ENCODE data around the gene TRAPPC12. TPM values are rescaled to one million over a fixed set of nuclear protein-coding genes. Genes with fewer than 3 reads are reported as not detected.

Gene TRAPPC12
- total RNA-seq, 1 experiment from 2014 or later: 85.0 TPM

GRCh38 chr2:3435445-3435844, 56.0 kb downstream of the TRAPPC12 start:
- no peaks in the 10 kb centered on the region for H3K4me1 ChIP-seq
- no peak for TF ChIP-seq CTCF (IDR thresholded peaks at IDR 0.05; ENCODE audit: insufficient read depth in 1 of 2, low read depth in 1 of 2, low read length in 1 of 2, severe bottlenecking in 1 of 2, unreplicated experiment in 1 of 2)
- Mint-ChIP-seq H3K36me3 (ENCODE audit: insufficient read depth, unreplicated experiment) (peaks cover 27% of the 10 kb centered on the region), H3K27ac (ENCODE audit: unreplicated experiment) (no peak overlapping the region), H3K9me3 (ENCODE audit: unreplicated experiment) (no peaks in the 10 kb centered on the region), H3K4me3 (ENCODE audit: unreplicated experiment) (no peak overlapping the region), H3K4me1 (ENCODE audit: low read depth, unreplicated experiment) (no peaks in the 10 kb centered on the region), H3K27me3 (ENCODE audit: insufficient read depth, unreplicated experiment) (no peaks in the 10 kb centered on the region)
- intact Hi-C loops (cut with micrococcal nuclease; ENCODE audit: unreplicated experiment): no loop called here
- ChIA-PET POLR2A (no interaction called here), CTCF (no interaction called here)
- H3K36me3 ChIP-seq (ENCODE audit: control insufficient read depth, insufficient read depth, low read length): peaks cover 2% of the 10 kb centered on the region; the same call in 1 of the 2 replicates
- no peak for DNase-seq
- H3K4me3 ChIP-seq (ENCODE audit: low read depth, low read length): no peak overlapping the region
- BruUV-seq (replicated peaks): no TSS peak
- no peaks in the 10 kb centered on the region for H3K9me3 ChIP-seq
- H3K27me3 ChIP-seq (replicated peaks; ENCODE audit: control insufficient read depth, insufficient read depth, low read length): no peaks in the 10 kb centered on the region

GRCh38 chr2:3440477-3440876, 61.0 kb downstream of the TRAPPC12 start:
- no peaks in the 10 kb centered on the region for H3K4me1 Mint-ChIP-seq (ENCODE audit: low read depth, unreplicated experiment)
- H3K36me3 Mint-ChIP-seq (ENCODE audit: insufficient read depth, unreplicated experiment): peaks cover 26% of the 10 kb centered on the region
- H3K9me3 Mint-ChIP-seq (ENCODE audit: unreplicated experiment): no peaks in the 10 kb centered on the region
- no peak overlapping the region for H3K4me3 Mint-ChIP-seq (ENCODE audit: unreplicated experiment)
- Histone ChIP-seq H3K4me1 (no peaks in the 10 kb centered on the region), H3K9me3 (no peaks in the 10 kb centered on the region), H3K27me3 (replicated peaks; ENCODE audit: control insufficient read depth, insufficient read depth, low read length) (no peaks in the 10 kb centered on the region), H3K4me3 (ENCODE audit: low read depth, low read length) (no peak overlapping the region), H3K36me3 (ENCODE audit: control insufficient read depth, insufficient read depth, low read length) (no peaks in the 10 kb centered on the region; the same call in 1 of the 2 replicates)
- no peaks in the 10 kb centered on the region for H3K27me3 Mint-ChIP-seq (ENCODE audit: insufficient read depth, unreplicated experiment)
- intact Hi-C loops (cut with micrococcal nuclease; ENCODE audit: unreplicated experiment): no loop called here
- no peak overlapping the region for H3K27ac Mint-ChIP-seq (ENCODE audit: unreplicated experiment)
- DNase-seq: no peak
- no TSS peak for BruUV-seq (replicated peaks)
- TF ChIP-seq CTCF (IDR thresholded peaks at IDR 0.05; ENCODE audit: insufficient read depth in 1 of 2, low read depth in 1 of 2, low read length in 1 of 2, severe bottlenecking in 1 of 2, unreplicated experiment in 1 of 2): no peak
- ChIA-PET POLR2A (no interaction called here), CTCF (no interaction called here)

- no peaks in the 10 kb centered on the region for H3K4me1 Mint-ChIP-seq (ENCODE audit: low read depth, unreplicated experiment)
- H3K4me3 Mint-ChIP-seq (ENCODE audit: unreplicated experiment): no peak overlapping the region
- TF ChIP-seq CTCF (IDR thresholded peaks at IDR 0.05; ENCODE audit: insufficient read depth in 1 of 2, low read depth in 1 of 2, low read length in 1 of 2, severe bottlenecking in 1 of 2, unreplicated experiment in 1 of 2): no peak
- Histone ChIP-seq H3K27me3 (replicated peaks; ENCODE audit: control insufficient read depth, insufficient read depth, low read length) (no peaks in the 10 kb centered on the region), H3K4me3 (ENCODE audit: low read depth, low read length) (no peak overlapping the region), H3K4me1 (no peaks in the 10 kb centered on the region), H3K9me3 (no peaks in the 10 kb centered on the region), H3K36me3 (ENCODE audit: control insufficient read depth, insufficient read depth, low read length) (peaks cover 4% of the 10 kb centered on the region)
- no peak overlapping the region for H3K27ac Mint-ChIP-seq (ENCODE audit: unreplicated experiment)
- CTCF ChIA-PET: interaction anchor here (0.5 kb wide), 1 partner anchor 327 kb away, joined by 3 read pairs; no protein-coding TSS in a partner anchor
- peaks cover 33% of the 10 kb centered on the region for H3K36me3 Mint-ChIP-seq (ENCODE audit: insufficient read depth, unreplicated experiment)
- no peaks in the 10 kb centered on the region for H3K9me3 Mint-ChIP-seq (ENCODE audit: unreplicated experiment)
- no TSS peak for BruUV-seq (replicated peaks)
- H3K27me3 Mint-ChIP-seq (ENCODE audit: insufficient read depth, unreplicated experiment): no peaks in the 10 kb centered on the region
- POLR2A ChIA-PET: no interaction called here
- intact Hi-C loops (cut with micrococcal nuclease; ENCODE audit: unreplicated experiment): no loop called here
- no peak for DNase-seq
Observed at GRCh38 chr2:3441465-3441864, 62.0 kb downstream of the TRAPPC12 start.

Data from Caco-2 (cell line).